ENCODE data around the gene FERMT1. TPM values are rescaled to one million over a fixed set of nuclear protein-coding genes. Genes with fewer than 3 reads are reported as not detected.

The FERMT1 gene, protein sequence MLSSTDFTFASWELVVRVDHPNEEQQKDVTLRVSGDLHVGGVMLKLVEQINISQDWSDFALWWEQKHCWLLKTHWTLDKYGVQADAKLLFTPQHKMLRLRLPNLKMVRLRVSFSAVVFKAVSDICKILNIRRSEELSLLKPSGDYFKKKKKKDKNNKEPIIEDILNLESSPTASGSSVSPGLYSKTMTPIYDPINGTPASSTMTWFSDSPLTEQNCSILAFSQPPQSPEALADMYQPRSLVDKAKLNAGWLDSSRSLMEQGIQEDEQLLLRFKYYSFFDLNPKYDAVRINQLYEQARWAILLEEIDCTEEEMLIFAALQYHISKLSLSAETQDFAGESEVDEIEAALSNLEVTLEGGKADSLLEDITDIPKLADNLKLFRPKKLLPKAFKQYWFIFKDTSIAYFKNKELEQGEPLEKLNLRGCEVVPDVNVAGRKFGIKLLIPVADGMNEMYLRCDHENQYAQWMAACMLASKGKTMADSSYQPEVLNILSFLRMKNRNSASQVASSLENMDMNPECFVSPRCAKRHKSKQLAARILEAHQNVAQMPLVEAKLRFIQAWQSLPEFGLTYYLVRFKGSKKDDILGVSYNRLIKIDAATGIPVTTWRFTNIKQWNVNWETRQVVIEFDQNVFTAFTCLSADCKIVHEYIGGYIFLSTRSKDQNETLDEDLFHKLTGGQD
- total RNA-seq (ENCODE audit: low replicate concordance): 1.3 and 5.2 TPM in 2 replicates

GRCh38 chr20:6122873-6123648 lies at the start of gene FERMT1:
TSS of gene FERMT1 (minus strand) at chr20:6123030. CDS start at chr20:6119554, 3,476 bp downstream.

DNA sequence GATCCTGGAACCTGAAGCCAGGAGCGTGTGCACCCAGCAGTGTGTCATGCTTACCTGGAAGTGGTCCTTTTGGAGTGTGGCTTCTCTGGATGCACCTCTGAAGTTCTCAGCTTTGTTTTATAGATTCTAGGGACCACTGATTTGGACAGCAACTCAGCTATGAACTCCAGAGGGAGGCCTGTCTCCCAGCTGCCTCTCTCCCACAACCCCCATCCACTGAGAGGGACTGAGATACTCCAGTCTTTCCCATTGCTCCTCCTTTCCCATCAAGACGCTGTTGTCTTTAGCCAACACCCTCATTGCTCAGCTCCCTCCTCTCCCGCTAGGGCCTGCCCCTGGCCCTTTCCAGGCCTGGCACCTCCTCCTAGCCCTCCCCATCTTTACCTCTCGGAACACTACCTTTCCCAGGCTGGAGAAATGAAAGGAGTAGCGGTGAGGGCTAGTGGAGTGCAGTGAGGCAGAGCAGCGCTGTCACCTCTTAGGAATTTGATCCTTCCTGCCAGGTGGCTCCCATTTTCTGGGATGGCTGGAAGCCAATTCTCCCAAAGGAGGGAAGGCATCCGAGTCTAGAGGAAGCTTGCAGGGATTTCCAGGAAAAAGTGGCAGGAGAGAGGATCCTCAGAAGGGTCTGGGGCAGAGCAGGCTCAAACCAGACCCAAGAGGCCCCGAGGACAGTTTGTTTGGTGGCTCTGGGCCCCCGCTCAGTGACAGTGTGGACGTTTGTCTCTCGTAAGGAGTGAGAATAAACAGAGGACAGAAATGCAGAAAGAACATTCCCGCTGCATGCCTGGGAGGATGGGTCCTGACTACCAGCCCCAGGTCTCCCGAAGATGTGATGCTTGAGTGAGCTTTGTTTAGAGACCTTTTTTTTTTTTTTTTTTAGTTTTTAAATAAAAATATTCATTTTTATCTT lies 68.8 kb downstream of the FERMT1 start, which contains the start of gene LRRN4:
LRRN4 (minus strand) TSS at position 285 of the 913 bp plus-strand sequence. CDS start 1,261 bp downstream, outside the sequence.

Other genes with a start within 250 kb of the FERMT1 start
- 0.08 TPM in 1 of 2 replicates, not detected in the other for gene CHGB, start 211.5 kb downstream of the FERMT1 start, total RNA-seq (ENCODE audit: low replicate concordance)
- 2.7 and 6.4 TPM in 2 replicates for gene TRMT6, start 172.5 kb downstream of the FERMT1 start, total RNA-seq (ENCODE audit: low replicate concordance)
- gene MCM8, start 172.4 kb downstream of the FERMT1 start, total RNA-seq (ENCODE audit: low replicate concordance): 1.8 and 4.3 TPM in 2 replicates
- 31.6 and 40.7 TPM in 2 replicates for gene CRLS1, start 116.9 kb downstream of the FERMT1 start, total RNA-seq (ENCODE audit: low replicate concordance)
- gene LRRN4, start 69.0 kb downstream of the FERMT1 start, total RNA-seq (ENCODE audit: low replicate concordance): under 0.01 TPM in 1 of 2 replicates, not detected in the other